ENCODE results near the gene IFFO2. TPM values are rescaled to one million over a fixed set of nuclear protein-coding genes. Genes with fewer than 3 reads are reported as not detected.

Gene IFFO2
- total RNA-seq, 2 experiments from 2014 or later = 21.6 to 21.8 TPM

- peak overlapping the region; percentile 82 for H3K27ac Mint-ChIP-seq
- H3K9me3 Mint-ChIP-seq = peaks cover 2% of the 10 kb centered on the region
- POLR2A ChIA-PET = interaction anchor here (1.1 to 8.7 kb wide), 3 partner anchors 22 to 147 kb away, joined by 4 to 229 read pairs (median 14); partner anchors contain the start of genes ALDH4A1 and IFFO2
- no peaks in the 10 kb centered on the region for H3K27me3 Mint-ChIP-seq
- DNase-seq = no peak
- no peak for ATAC-seq (ENCODE audit: low read depth)
- H3K4me3 Mint-ChIP-seq = peak overlapping the region; percentile 18
- peaks cover 41% of the 10 kb centered on the region for H3K4me1 Mint-ChIP-seq
- H3K36me3 Mint-ChIP-seq = peaks cover 2% of the 10 kb centered on the region
Measured at GRCh38 chr1:18925279-18925678, 31.2 kb downstream of the IFFO2 start.

- peak overlapping the region; percentile 42 for H3K27ac Mint-ChIP-seq
- DNase-seq (no peak), ATAC-seq (ENCODE audit: low read depth) (no peak)
- H3K36me3 Mint-ChIP-seq = peaks cover 2% of the 10 kb centered on the region
- H3K4me3 Mint-ChIP-seq = peak overlapping the region; percentile 58
- peaks cover 2% of the 10 kb centered on the region for H3K9me3 Mint-ChIP-seq
- no peaks in the 10 kb centered on the region for H3K27me3 Mint-ChIP-seq
- POLR2A ChIA-PET = interaction anchor here (1.2 to 8.7 kb wide), 4 partner anchors 29 to 151 kb away, joined by 3 to 229 read pairs (median 4); partner anchors contain the start of gene IFFO2
- peaks cover 38% of the 10 kb centered on the region for H3K4me1 Mint-ChIP-seq
Measured at GRCh38 chr1:18924221-18924691, 32.2 kb downstream of the IFFO2 start.

- H3K4me1 Mint-ChIP-seq = peaks cover 38% of the 10 kb centered on the region
- DNase-seq = peak; percentile 45
- peaks cover 2% of the 10 kb centered on the region for H3K36me3 Mint-ChIP-seq
- POLR2A ChIA-PET = interaction anchor here (0.7 to 8.7 kb wide), 5 partner anchors 29 to 151 kb away, joined by 3 to 229 read pairs (median 4); partner anchors contain the start of gene IFFO2
- H3K4me3 Mint-ChIP-seq = peak overlapping the region; percentile 61
- no peaks in the 10 kb centered on the region for H3K27me3 Mint-ChIP-seq
- ATAC-seq (ENCODE audit: low read depth) = peak; percentile 13
- H3K27ac Mint-ChIP-seq = peak overlapping the region; percentile 42
- peaks cover 2% of the 10 kb centered on the region for H3K9me3 Mint-ChIP-seq
Measured at GRCh38 chr1:18923756-18924211, 32.7 kb downstream of the IFFO2 start.

GRCh38 chr1:18922848-18923755 is 33.4 kb downstream of the IFFO2 start:
- POLR2A ChIA-PET = interaction anchor here (0.7 to 8.7 kb wide), 5 partner anchors 30 to 152 kb away, joined by 3 to 229 read pairs (median 4); partner anchors contain the start of gene IFFO2
- Mint-ChIP-seq H3K27ac (peak overlapping the region; percentile 42), H3K36me3 (peaks cover 2% of the 10 kb centered on the region), H3K4me3 (peak overlapping the region; percentile 61), H3K27me3 (no peaks in the 10 kb centered on the region), H3K4me1 (peaks cover 35% of the 10 kb centered on the region), H3K9me3 (peaks cover 2% of the 10 kb centered on the region)
- no peak for ATAC-seq (ENCODE audit: low read depth)
- DNase-seq = no peak

- POLR2A ChIA-PET = no interaction called here
- no peak overlapping the region for H3K4me3 Mint-ChIP-seq
- H3K9me3 Mint-ChIP-seq = peaks cover 2% of the 10 kb centered on the region
- H3K4me1 Mint-ChIP-seq = peaks cover 29% of the 10 kb centered on the region
- DNase-seq (no peak), ATAC-seq (ENCODE audit: low read depth) (no peak)
- peaks cover 2% of the 10 kb centered on the region for H3K36me3 Mint-ChIP-seq
- H3K27ac Mint-ChIP-seq = no peak overlapping the region
- no peaks in the 10 kb centered on the region for H3K27me3 Mint-ChIP-seq
Measured at GRCh38 chr1:18922319-18922726, 34.2 kb downstream of the IFFO2 start.

- ATAC-seq (ENCODE audit: low read depth) = no peak
- peaks cover 2% of the 10 kb centered on the region for H3K36me3 Mint-ChIP-seq
- POLR2A ChIA-PET = no interaction called here
- H3K4me1 Mint-ChIP-seq = peaks cover 24% of the 10 kb centered on the region
- peaks cover 2% of the 10 kb centered on the region for H3K9me3 Mint-ChIP-seq
- DNase-seq = no peak
- no peak overlapping the region for H3K4me3 Mint-ChIP-seq
- no peaks in the 10 kb centered on the region for H3K27me3 Mint-ChIP-seq
- H3K27ac Mint-ChIP-seq = no peak overlapping the region
Measured at GRCh38 chr1:18921516-18922251, 34.8 kb downstream of the IFFO2 start.

- peaks cover 23% of the 10 kb centered on the region for H3K4me1 Mint-ChIP-seq
- POLR2A ChIA-PET = no interaction called here
- ATAC-seq (ENCODE audit: low read depth) (no peak), DNase-seq (no peak)
- no peaks in the 10 kb centered on the region for H3K27me3 Mint-ChIP-seq
- peaks cover 2% of the 10 kb centered on the region for H3K9me3 Mint-ChIP-seq
- H3K4me3 Mint-ChIP-seq = no peak overlapping the region
- no peak overlapping the region for H3K27ac Mint-ChIP-seq
- peaks cover 2% of the 10 kb centered on the region for H3K36me3 Mint-ChIP-seq
Measured at GRCh38 chr1:18920931-18921330, 35.5 kb downstream of the IFFO2 start.

GRCh38 chr1:18919956-18920355 is 36.5 kb downstream of the IFFO2 start:
- ATAC-seq (ENCODE audit: low read depth) (no peak), DNase-seq (no peak)
- POLR2A ChIA-PET = no interaction called here
- Mint-ChIP-seq H3K27ac (no peak overlapping the region), H3K4me1 (peaks cover 17% of the 10 kb centered on the region), H3K9me3 (no peaks in the 10 kb centered on the region), H3K4me3 (no peak overlapping the region), H3K27me3 (no peaks in the 10 kb centered on the region), H3K36me3 (no peaks in the 10 kb centered on the region)

- DNase-seq (no peak), ATAC-seq (ENCODE audit: low read depth) (no peak)
- Mint-ChIP-seq H3K27me3 (no peaks in the 10 kb centered on the region), H3K4me1 (peaks cover 13% of the 10 kb centered on the region), H3K27ac (no peak overlapping the region), H3K36me3 (no peaks in the 10 kb centered on the region), H3K9me3 (no peaks in the 10 kb centered on the region), H3K4me3 (no peak overlapping the region)
- POLR2A ChIA-PET = no interaction called here
Measured at GRCh38 chr1:18919197-18919905, 37.1 kb downstream of the IFFO2 start.

- POLR2A ChIA-PET = no interaction called here
- Mint-ChIP-seq H3K36me3 (no peaks in the 10 kb centered on the region), H3K27me3 (no peaks in the 10 kb centered on the region), H3K9me3 (no peaks in the 10 kb centered on the region), H3K4me1 (peaks cover 4% of the 10 kb centered on the region), H3K27ac (no peak overlapping the region), H3K4me3 (no peak overlapping the region)
- DNase-seq = no peak
- ATAC-seq (ENCODE audit: low read depth) = no peak
Measured at GRCh38 chr1:18918417-18918816, 38.1 kb downstream of the IFFO2 start.

- H3K9me3 Mint-ChIP-seq = no peaks in the 10 kb centered on the region
- no peaks in the 10 kb centered on the region for H3K36me3 Mint-ChIP-seq
- no peak for ATAC-seq (ENCODE audit: low read depth)
- no peak overlapping the region for H3K4me3 Mint-ChIP-seq
- no peaks in the 10 kb centered on the region for H3K27me3 Mint-ChIP-seq
- peaks cover 2% of the 10 kb centered on the region for H3K4me1 Mint-ChIP-seq
- no peak overlapping the region for H3K27ac Mint-ChIP-seq
- no peak for DNase-seq
- POLR2A ChIA-PET = no interaction called here
Measured at GRCh38 chr1:18917071-18917799, 39.2 kb downstream of the IFFO2 start.

GRCh38 chr1:18915341-18915740 is 41.1 kb downstream of the IFFO2 start:
- Mint-ChIP-seq H3K4me1 (peaks cover 2% of the 10 kb centered on the region), H3K9me3 (no peaks in the 10 kb centered on the region), H3K4me3 (no peak overlapping the region), H3K36me3 (peaks cover 2% of the 10 kb centered on the region), H3K27ac (no peak overlapping the region), H3K27me3 (no peaks in the 10 kb centered on the region)
- ATAC-seq (ENCODE audit: low read depth) (no peak), DNase-seq (no peak)
- POLR2A ChIA-PET = no interaction called here

Data from activated naive CD8-positive, alpha-beta T cell treated with anti-CD3 and anti-CD28 coated beads, Interleukin-2, amount 10 ng/mL, durations not matched to agents 7 days and 5 days (primary cell).